NCI-H524 (cell line): ENCODE measurements around the gene PROZ.

ENCODE experiments used
- DNase-seq, 2 experiments: peaks; one replicate each; lab custom pipeline; 2025; lab: John Stamatoyannopoulos, UW

PROZ gene

DNA sequence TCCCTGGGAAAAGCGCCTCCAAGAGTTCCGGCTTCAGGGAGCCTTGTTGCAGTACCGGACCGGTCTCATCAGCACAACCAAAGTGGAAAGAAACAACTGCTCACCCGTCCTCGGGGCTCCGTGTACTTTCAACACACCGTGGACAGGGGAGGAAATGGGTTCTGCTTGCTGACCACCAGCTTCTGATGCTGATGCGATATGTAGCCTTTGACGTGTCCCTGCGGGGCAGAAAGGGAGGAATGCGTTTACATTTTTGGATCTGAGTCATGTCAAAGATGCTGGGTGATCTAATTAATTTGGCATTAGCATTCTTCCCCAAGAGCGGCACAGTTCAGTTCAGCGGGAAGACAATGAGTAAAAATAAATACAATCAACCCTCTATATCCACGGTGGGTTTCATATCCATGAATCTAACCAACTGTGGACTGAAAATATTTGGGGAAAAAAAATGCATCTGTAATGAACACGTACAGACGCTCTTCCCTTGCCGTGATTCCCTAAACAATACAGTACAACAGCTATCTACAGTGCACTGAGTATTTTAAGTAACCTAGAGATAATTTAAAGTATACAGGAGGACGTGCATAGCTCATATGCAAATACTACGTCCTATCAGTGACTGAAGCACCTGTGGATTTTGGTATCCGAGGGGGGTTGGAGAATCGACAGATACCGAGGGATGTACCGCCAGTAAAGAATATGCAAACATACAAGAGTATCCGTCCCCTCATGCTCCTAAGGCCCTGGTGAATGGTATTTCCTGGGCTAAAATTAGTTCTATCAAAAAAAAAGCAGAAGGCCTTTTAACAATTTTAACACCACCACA lies 19.8 kb downstream of the PROZ start:
- no peak for DNase-seq

DNA sequence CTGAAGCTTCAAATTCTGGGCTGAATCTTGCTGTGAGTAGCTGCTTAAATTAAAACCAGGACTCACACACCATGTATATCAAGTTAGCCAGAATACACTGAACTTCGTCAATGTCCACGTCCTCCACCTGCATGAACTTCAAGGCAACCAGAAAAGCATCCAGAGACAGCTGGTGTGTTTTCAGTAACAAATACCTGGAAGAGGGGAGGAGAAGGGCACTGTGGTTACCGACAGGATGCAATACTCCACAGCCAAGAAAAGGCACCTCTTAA lies 20.4 kb downstream of the PROZ start:
- DNase-seq: no peak

DNA sequence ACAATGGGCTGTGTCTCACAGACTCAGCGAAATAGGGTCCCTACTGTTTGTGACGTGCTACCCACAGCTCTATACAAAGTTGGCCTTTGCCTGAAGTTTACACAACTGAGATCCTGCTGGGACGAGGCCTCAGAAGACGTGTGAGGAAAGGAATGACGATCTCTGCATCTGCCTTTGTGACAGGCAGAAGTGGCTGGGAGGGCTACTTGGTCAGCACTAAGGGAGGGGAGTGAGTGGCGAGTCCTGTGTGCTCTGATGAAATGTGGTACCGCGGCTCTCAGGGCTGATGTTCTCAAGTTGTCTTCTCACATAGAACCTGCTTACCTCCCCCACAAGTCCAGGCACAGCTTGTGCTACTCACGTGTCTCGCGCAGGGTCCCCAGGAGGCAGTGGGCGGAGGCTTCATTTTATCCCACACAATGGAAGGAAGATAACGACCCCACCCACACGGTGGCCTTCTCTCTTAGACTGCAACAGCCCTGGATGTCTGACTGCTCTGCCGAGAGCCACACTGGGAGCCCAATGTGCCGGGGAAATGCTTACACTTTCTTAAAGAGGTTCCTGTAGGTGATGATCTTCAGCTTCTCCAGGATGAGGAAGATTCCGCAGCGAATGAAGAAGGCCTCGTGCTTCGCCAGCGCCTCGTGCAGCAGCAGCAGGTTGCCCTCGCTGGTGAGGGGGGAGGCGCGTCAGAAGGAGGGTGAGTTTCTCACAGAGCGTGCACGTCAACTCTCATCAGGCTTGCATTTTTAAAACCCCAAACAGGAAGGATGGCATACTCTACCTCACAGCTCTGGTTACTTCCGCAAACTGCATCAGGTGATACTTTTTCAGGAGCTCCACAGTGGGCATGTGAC lies 21.2 kb downstream of the PROZ start:
- no peak for DNase-seq

DNA sequence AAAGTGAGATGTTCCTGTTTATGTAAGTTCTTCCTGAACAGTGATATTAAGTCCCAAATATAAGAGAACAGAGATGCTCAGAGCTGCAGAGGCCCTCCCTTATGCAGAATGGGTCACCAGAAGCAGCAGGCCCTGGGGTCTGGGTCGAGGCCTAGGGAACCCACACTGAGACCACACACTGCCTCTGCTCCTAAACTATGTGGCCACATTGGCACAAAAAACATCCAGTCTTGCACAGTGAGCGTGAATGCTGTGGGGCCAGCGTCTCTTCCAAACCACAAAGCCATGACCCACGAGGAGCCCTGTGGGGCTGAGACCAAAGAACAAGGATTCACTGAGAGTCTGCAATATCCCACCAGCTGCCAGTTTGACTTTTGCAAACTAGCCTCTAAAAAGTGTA lies 23.6 kb downstream of the PROZ start:
- DNase-seq: no peak

DNA sequence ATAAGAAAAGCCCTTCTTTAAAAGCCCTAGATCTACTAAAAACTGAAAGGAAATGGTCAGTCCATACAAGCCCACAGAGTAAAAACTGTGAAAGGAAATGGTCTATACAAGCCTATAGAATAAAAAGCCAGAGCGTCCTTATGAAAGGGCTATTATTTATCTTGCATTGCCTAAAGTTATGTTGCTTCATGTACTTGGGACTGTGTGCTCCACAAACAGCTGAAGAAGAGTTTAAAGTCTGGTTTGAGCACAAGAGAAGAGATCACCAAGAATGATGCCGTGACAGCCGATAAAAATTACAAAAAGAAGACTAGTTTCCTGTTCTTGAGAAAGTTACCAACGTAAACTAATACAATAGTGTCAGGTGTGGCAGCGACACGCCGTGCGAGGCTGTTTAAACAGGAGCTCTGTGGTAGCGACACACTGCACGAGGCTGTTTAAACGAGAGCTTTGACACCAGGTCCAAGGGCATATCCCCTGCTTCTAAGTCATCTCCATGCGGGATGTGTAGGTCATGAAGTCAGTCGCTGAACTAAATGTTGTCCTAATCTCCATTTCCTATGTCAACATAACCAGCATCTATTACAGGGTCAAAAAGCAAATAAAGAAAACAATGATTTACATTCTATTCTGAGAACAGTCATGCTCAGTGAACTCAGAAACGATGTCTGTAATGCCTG lies 25.1 kb downstream of the PROZ start:
- DNase-seq: no peak

DNA sequence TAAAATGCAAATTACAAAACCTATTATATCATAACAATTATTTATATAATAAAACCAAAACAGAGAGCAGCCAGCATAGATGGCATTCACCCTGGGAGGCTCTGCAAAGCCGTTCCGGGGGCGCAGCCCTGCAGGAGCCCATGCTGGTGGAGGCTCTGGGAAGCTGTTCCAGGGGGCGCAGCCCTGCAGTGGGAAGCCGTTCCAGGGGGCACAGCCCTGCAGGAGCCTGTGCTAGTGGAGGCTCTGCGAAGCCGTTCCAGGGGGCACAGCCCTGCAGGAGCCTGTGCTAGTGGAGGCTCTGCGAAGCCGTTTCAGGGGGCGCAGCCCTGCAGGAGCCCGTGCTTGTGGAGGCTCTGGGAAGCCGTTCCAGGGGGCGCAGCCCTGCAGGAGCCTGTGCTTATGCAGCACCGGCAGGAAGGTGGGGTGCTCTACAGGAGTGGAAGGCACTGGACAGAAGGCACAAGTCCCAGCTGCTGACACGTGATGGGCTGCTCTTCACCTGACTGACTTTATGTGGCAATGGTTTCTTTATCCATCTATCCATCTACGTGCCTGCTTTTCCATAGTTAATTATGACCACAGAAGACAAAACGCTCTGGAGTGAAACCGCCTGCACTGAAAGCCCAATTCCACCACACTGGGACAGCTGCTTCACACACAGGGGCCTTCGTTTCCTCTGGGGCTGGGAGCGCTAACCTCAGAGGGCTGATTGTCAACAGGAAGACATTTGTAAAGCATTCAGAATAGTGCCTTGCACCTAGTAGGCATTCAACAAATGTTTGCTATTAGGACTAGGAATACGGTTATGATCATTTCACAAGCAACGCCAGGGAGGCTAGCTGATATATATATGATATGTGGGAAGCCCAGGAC lies 26.4 kb downstream of the PROZ start:
- DNase-seq: no peak

DNA sequence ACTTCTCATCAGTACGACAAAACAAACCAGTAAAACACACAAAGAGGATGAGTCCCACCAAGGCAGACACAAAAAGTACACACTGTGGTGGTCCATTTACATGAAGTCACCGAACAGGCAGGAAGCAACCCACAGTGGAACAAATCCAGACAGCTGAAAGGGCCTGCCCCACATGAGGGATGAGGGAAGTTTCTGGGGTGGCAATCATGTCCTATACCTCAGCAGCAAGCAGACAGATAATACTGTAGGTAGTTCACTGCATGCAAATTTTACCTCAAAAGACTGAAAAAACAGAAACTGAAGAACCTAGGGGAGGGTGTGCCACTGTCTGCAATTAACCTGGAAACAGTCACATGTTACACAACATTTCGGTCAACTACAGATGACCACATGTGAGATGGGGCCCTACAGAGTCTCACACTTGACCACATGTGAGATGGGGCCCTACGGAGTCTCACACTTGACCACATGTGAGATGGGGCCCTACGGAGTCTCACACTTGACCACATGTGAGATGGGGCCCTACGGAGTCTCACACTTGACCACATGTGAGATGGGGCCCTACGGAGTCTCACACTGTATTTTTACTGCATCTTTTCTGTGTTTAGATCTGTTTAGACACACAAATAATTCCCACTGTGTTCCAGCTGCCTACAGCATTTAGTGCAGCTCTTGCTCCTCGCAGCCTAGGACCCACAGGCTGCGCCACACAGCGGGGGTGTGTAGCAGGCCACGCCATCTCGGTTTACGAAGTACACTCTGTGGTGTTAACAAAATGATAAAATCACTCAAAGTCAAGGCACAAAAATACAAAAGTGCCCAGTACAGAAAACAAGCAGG lies 27.8 kb downstream of the PROZ start:
- no peak for DNase-seq

DNA sequence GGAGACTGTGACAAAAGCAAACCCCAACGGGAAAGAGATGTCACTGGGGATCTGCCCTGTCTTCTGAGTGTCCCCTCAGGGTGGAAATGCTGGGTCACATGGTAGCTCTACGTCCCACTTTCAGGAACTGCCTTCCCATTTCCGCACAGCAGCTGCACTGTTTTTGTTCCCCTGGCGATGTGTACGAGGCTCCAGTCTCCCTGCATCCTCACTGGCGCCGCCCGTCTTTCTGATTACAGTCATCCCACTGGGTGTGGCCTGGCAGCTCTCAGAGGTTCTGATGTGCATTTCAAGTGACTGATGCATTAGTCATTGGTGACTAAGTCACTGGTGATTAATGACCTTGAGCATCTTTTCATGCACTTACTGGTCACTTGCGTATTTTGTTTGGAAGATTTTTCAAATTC lies 28.8 kb downstream of the PROZ start:
- no peak for DNase-seq

DNA sequence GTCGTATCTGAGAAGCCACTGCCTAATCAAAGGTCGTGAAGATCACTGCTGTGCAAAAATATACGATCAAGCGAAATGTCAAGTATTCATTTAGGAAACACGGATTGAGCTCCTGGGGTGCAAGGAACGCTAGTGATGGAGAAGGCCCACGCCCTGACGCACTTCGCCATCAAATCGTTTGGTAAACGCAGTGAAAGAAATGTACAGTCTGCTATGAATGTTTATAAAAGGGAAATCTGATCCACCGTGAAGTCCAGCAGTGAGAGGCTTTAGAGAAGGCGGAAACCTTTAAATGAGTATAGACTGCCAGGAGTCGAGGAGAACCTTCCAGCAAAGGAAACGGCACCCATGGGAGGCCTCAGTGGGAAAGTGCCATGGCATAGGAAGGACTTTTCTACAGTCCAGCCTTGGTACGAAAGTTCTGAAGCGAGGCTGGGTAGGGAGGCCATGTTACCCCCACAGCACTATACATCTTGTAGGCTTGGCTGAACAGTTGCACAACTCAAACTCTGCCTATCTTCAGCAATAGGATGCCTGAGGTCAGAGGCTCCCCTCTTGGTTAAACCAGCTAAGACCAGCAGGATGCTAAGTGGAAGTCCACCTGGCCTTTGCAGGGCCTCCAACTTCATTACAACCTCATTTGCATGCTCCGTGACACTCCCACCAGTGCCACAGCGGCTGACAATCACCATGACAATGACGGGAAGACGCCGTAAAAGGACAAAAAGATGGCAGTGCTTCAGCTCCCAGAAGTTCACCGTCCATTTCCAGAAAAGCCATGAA lies 29.6 kb downstream of the PROZ start:
- no peak for DNase-seq

DNA sequence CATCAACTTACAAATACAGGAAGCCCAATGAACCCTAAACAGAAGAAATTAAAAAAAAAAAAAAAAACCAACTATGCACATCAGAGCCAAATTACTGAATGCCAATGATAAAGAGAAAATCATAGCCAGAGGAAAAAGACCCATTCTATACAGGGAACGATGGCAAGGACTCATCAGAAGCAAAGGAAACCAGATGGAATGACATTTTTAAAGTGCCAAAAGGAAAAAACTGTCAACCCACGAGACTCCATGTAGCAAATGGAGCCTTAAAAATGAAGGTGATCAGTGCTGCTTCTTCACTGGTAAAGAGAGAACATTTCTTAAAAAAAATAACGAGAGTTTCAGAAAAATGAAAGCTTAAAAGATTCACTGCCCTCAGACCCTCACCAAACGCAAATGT lies 31.7 kb downstream of the PROZ start:
- DNase-seq: no peak

DNA sequence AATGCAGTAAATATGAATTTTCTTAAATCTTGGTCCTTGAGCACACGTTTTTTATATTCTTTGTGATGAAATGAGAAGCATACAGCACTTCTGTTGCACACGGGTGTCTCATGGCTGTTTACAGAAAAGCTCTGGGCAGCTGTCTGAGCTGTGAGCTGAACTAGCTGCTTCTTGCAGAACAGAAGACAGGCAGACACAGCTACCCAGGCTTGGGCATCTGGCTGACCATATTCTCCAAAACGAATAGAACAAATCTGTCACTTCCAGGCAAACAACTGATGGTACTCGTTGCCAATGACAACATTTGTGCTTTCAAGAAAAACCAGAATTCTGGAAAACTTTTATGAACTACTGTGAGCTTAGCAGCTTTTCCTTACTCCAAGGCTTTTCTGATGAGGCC lies 33.8 kb downstream of the PROZ start:
- DNase-seq: no peak

DNA sequence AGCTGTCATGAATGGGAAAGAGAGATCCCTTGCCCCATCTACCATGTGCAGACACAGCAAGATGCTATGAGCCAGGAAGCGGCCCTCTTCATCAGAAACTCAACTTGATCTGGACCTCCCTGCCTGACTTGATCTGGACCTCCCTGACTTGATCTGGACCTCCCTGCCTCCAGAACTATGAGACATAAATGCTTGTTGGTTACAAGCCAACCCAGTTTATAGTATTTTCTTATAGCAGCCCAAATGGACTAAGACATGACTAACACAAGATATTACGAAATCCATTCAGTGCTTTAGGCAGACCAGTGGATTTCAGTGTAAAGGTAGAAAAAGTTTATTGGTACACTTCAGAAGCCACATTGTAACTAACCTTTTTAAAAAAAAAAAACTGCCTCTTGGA lies 34.5 kb downstream of the PROZ start:
- no peak for DNase-seq

DNA sequence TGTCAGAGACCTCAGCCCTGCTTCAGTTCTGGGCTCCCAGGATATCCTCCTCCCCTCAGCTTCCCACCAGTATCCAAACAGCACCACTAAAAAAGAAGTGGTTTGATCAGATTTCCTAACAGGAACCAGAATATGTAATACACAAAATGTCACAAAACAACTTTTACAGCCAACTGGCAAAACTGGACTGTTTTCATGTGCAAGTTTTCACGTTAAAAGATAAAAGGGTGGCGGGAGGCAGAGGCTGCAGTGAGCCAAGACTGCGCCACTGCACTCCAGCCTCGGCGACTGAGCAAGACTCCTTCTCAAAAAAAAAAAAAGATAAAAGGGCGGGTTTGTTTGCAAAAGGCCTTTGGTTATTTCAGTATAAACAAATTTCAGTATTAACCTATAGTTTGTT lies 36.9 kb downstream of the PROZ start:
- no peak for DNase-seq

DNA sequence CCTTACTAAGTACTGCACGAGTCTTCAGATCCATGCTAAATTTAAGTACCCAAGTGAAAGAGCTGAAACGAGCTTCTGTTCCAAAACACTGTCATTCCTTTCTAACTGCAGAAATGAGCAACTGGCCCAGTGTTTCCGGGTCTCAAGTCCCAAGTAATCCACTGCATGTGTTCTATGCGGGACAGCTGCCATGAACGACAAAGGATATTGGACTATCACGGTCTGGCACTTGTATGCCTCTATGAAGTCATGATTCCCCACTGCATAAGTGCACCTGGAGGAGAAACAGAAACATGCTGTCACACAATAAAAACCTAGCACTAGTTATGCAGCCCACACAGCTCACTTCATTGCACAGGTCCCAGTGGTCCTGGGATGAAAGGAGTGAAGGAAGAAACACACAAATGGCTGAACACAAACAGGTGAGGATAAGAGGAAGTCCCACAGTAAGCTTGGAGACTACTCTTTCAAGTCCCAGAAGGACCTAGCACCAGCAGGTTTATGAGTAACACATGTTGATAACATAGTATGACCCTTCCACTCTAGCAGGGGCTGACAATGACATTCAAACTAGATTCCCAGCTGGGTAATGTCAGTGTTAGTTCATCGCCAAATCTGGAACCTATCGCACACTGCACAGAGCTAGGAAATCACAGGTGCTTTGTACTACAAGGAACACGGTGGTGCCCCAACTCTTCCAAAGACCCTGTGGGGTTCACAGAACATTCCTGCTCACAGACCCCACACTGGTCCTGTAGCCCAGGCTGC lies 38.7 kb downstream of the PROZ start:
- DNase-seq: no peak

DNA sequence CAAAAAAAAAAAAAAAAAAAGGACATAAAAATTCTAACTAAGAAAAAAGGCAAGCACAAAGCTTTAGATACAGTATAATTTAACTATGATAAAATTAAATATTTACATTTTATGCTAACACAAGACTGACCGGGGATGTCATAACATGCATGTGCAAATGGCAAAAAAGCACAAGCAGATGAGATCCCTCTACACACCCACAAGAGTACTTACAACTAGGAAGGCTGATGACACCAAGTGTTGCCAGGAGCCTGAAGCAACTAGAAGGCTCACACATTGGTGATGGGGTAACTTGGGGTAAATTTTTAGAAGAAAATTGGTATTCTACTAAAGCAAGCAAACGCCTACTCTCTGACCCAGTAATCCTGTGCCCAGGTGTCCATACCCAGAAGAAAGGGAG lies 43.4 kb downstream of the PROZ start:
- DNase-seq: no peak

DNA sequence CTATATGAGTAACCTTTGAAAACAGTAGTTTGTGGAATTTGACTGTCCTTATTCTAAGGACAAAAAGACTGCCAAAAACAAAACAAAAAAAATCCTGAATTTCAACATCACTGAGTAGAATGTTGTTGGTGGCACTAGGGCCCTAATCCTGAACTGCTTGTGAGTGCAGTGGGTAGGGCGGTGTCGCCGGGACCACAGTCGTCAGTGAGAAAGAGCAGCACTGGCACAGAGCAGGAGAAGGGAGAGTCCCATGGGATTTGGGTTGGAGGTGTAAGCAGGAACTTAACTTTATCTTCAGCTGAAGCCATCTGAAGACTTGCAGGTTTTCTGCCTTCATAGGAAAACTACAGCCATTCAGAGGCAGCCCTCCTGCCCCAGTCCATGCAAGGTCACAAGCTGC lies 44.5 kb downstream of the PROZ start:
- DNase-seq: peak in 1 of 2 experiments; percentile 5

DNA sequence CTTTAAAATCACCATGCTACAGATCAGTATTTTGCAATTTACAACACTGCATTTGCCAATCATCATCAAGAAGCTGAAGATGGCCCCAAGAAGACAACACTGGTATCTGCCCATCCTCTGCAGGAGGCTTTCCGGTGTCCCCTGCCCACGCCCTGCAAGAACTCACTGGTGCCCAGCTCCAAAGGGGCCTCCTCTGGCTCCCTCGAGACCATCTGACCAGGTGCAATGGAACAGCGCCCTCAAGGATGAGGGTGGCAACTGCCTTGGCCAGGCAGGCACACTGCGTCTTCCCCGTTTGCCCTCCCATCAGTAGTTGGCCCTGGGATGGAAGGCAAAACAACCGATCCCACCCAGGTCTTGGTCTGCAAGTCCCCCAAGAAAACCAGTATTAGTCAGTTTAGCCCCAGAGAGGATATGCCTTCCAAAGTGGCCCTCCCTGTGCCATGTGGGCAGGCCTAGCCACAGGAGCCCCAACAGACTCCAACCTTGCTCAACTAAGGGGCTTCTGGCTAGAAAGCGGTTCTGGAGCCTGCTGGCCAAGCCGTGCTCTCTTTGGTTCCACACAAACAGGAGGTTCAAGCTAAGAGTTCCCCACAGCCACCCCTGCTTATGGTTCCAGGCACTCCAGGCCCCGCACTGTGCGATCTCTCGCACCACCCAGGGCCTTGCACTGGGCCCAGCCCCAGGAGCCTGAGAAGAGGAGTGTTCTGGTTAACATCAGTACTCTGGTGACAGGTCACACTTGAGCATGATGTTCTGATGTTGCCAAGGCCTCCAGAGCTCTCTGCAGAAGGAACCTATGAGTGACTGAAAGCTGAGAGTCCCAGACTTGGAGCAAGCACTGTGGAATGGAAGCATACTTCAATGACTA lies 45.3 kb downstream of the PROZ start:
- no peak for DNase-seq

DNA sequence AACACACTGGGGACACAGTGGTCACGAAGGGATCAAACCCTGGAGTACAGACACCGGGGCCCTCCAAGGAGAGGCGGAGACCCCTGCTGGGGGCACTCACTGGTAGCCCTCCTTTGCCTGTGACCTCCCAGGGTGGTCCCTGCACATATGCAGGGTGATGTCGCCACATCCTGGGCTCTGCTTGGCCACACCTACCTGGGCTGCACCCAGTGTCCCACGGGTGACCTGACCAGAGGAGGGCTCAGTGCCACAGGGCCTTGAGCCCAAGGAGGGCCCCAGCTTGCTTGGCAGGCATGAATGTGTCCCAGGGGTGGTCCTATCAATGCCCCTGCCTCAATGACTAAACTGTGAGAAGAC lies 45.9 kb downstream of the PROZ start:
- DNase-seq: no peak
